Stimulated activated naive CD4-positive, alpha-beta T cell (primary cell): Measurements from ENCODE around the gene PITPNC1.
"Not testable (repeated sequence)": the region's sequence is repeated elsewhere in the genome, so short reads cannot be mapped to it uniquely, and the experiment has no call there.

ENCODE experiments used
- DNase-seq, 6 experiments: peaks; one replicate each; lab custom pipeline; 2025; lab: John Stamatoyannopoulos, UW

The PITPNC1 gene

DNA sequence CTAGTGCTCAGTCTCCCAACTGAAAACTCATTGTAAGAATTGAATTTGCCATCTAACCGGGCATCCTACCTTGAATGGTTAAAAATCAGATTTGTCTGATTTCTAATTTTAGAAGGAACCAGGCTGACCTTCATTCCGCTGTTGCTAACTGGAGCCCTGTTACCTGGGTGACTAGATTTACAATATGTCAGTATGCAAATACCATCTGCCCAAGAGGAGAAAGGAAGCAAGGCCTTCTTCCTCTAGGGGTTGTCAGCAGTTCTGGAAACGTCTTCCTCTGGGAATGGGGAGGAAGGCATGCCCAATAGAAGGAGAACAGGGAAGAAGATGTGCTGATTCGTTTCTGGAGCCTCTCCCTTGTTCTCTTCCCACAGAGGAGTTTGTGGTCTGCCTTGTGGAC, 137.9 kb downstream of the PITPNC1 start:
- DNase-seq: no peak

DNA sequence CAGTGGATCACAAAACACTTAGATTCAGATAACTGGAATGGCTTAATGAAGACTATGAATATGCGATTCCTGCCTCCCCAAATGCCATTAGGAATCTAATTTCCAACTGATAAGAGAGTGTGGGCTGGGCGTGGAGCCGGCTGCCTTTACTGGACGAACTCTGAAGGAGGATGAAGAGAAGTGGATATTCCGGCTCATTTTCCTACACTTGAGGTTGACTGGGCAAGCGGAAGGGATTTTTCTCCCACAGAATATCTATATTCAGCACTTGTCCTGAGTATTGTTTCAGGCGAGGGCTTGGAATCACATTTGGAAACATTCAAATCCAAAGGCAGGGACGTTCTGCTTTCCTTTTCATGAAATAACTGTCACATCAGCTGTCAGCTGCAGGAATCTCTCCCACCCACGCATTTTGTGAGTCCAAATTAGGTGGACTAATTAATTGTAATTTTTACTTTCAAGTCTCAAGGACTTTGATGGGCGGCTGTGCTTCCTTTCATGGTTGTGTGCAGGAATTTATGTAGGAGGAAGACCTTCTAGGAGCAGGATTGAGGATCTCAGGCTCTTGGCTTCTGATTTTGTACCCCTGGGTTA, 138.5 kb downstream of the PITPNC1 start:
- no peak for DNase-seq

DNA sequence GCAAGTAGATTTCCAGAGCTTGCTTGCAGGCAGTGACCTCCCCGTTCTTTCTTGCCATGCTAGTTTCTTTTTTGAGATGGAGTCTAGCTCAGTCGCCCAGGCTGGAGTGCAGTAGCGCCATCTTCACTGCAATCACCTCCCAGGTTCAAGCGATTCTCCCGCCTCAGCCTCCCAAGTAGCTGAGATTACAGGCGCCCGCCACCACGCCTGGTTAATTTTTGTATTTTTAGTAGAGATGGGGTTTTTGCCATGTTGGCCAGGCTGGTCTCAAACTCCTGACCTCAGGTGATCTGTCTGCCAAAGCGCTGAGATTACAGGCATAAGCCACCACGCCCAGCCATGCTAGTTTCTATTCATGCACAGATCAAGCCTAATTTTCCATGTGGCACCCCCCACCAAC, 139.5 kb downstream of the PITPNC1 start:
- DNase-seq: not testable (repeated sequence)

GRCh38 chr17:67517325-67517724, 140.2 kb downstream of the PITPNC1 start:
- no peak for DNase-seq

- DNase-seq: no peak
Measured at GRCh38 chr17:67518876-67519275, 141.8 kb downstream of the PITPNC1 start.

GRCh38 chr17:67519801-67520251, 142.7 kb downstream of the PITPNC1 start:
- DNase-seq: no peak

GRCh38 chr17:67520252-67520906, 143.3 kb downstream of the PITPNC1 start:
- DNase-seq: no peak

- DNase-seq: no peak
Measured at GRCh38 chr17:67520916-67521774, 144.1 kb downstream of the PITPNC1 start.

DNA sequence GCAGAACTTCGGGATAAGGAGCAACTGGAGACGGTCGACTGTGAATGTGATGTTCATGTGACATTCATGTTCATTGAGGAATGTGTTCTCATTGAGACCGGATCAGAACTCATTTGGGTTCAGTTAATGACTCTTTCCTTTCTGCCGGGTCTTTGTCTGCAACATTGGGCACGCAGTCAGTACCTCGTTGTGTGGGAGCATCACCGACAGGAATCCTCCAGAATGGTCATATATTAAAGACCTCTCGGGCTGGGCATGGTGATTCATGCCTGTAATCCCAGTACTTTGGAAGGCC, 144.6 kb downstream of the PITPNC1 start:
- DNase-seq: no peak

DNA sequence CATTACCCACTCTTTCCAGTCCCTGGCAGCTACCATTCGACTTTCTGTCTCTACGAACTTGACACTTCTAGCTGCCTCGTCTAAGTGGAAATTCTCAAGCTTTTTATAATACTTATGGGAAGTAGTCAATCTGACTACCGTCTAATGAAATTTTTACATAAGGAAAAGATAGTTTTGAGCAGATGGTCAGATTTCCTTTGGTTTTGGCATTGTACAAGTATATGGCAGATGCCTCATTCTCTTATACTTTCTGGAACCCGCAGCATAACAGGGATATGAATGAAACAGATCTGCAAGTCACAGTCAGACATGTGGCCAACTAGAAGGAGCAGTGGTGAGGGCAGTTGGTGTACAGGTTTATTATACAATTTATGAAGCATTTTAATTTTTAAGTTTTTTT, 146.0 kb downstream of the PITPNC1 start:
- DNase-seq: no peak

- DNase-seq: no peak
Measured at GRCh38 chr17:67525239-67526135, 148.4 kb downstream of the PITPNC1 start.

DNA sequence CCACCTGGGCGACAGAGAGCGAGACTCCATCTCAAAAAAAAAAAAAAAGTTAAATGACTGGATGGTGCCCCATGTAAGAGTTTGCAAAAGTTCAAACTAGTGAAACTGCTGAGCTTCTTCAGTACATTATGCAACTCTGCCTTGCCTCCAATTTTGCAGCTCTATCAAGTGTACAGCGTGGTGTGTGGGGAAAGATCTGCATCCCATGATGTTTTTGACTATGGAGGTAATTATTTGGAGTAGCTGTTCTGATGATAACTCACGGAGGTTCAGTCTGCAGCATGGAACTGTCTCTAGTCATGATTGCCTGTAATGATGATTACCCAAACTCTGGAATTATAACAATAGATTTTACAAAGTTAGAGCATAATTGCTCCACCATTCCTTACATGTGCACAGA, 149.6 kb downstream of the PITPNC1 start:
- DNase-seq: no peak

DNA sequence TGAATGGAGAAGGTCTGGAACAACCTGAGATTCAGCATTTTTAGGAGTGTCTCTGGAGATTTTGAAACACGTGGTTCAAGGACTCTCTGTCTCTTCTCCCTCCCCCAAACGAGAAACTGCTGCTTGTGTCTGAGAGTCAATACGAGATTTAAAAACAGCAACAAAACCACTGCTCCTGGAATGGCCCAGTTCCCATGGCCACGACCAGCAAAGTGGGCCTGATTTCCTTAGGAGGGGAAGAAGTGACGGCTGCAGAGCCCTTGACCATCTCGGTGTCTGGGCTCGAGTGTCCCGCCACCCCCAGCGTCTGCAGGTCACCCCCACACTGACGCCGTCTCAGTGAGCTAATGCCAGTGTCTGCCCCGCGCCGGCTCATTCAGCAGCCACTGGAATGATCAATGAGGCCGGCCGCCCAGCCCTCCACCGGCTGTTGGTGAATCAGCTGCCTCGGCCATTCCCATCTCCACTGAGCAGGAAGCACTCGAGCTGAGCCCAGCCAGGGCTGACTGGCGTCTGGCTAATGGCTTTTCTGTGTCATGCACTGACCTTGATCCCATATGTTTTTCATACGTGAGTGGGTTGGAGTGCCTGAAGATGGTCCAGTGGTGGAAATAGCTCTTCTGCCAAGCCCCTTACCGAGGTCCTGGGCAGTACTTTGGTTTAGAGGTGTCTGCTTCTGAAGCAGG, 151.8 kb downstream of the PITPNC1 start:
- no peak for DNase-seq

DNA sequence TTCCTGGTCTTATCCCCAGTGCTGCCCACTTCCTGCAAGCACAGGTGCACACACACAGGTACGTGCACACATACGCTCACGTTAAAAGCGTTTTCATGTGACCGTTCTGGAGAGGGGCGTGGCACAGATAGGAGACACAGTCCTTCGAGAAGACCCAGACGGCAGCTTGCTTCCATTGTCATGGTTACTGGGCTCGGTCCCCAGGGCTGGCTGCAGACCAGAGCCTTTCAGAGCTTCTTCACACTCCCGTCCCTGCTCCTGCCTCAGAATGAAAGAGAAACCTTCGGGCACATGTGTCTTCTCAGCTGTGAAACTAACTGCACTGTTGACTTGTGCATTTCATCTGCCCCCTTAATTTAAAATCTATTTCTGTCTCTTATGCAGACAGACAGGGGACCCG, 154.2 kb downstream of the PITPNC1 start:
- DNase-seq: no peak

DNA sequence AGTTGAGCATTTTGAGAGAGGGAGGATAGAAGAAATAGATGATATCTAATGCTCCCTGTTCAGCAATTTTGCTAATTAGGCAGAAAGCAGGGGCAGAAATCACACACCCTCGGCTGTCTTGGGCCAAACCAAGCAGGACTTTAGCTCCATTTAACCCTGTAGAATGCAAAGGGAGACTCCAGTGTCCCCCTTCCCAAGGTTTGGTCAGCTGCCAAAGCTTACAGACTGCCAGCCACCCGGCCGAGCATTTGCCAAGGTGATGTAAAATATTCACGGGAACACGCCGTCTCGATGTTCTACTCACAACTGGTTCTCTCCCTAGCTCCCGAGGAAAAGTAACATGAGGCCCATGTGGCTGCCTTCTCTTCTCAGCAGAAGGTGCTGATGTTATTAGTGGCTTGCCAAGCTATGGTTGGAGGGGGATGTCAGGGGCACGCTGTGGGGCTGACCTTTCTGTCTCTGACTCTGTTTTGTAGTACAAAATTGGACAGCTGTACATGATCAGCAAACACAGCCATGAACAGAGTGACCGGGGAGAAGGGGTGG, 155.3 kb downstream of the PITPNC1 start:
- DNase-seq: no peak

GRCh38 chr17:67534941-67535340, 157.9 kb downstream of the PITPNC1 start:
- no peak for DNase-seq

DNA sequence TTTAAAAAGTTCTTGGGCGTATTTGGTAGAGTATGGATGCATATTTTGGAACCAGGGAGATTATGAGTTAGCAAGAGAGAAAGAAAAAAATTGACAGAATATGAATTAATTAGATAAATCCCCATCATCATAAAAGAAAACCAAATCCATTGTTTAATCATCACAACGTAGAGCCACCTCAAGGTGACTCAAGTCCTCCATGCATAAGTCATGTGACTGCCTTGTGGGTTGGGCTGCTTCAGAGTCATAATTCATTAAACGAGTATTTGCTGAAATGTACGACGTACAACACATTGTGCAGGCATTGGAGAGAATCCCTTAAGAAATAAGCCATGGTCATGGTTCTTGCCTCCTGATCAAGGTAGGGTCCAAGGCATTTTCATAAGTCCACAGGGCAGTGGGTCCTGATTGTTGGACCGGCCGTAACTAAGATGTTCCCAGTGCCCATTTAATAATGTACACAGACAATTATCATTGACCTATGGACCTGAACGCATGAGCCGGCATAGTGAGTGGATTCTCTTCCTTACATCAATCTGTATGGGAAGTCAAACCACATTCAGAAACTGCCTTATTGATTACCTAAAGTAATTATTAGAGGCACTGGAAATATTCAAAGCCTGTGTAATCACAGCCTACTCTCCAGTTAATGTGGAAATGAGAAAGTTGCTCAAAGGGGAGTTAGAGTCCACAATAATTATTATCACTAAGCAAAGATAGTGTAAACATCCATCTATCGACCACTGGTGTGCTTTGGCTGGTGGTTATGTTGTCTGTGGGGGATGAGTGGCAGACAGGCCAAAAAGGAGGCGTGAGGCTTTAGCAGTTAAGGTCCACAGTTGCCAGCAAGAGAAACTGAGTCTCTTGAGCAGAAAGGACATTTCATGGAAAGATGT, 165.4 kb downstream of the PITPNC1 start:
- DNase-seq: no peak

GRCh38 chr17:67544364-67544955, 167.4 kb downstream of the PITPNC1 start:
- DNase-seq: no peak

GRCh38 chr17:67546578-67547527, 169.8 kb downstream of the PITPNC1 start:
- DNase-seq: no peak
